Hepatocyte (in vitro differentiated cells): ENCODE measurements around the gene SSH3.

Source experiments
- CTCF ChIP-seq: fragments of 200-600 bp; sonication (generic); IDR thresholded peaks from 2 replicates; pipeline ENCODE4 v1.5.1; 2016; ENCODE audit warnings: antibody characterized with exemption, mild to moderate bottlenecking; ENCODE audit not compliant: poor library complexity
- EZH2phosphoT487 ChIP-seq: fragments of 200-600 bp; sonication (generic); IDR thresholded peaks from one replicate; pipeline ENCODE4 v1.6.1; 2018; ENCODE audit warnings: antibody characterized with exemption, mild to moderate bottlenecking, low read depth, moderate library complexity; ENCODE audit not compliant: unreplicated experiment, severe bottlenecking

- TF ChIP-seq CTCF (no peak), EZH2phosphoT487 (no peak)
Observed at GRCh38 chr11:67277231-67277961, 25.9 kb upstream of the SSH3 start.
